H1 (cell line): ENCODE measurements around the gene EIF4E1B. TPM values are rescaled to one million over a fixed set of nuclear protein-coding genes. Genes with fewer than 3 reads are reported as not detected.

Source experiments
- ATF2 ChIP-seq: IDR thresholded peaks from 2 replicates; pipeline ENCODE4 v1.6.1; 2012; ENCODE audit warnings: low read length, inconsistent platforms
- BCL11A ChIP-seq, 2 experiments: IDR thresholded peaks; one replicate each; pipeline ENCODE4 v1.6.1; 2011; ENCODE audit warnings: low read depth in 2 of 2, low read length in 2 of 2, mild to moderate bottlenecking in 2 of 2
- CHD2 ChIP-seq: IDR thresholded peaks from 2 replicates; pipeline ENCODE4 v1.6.1; 2012; ENCODE audit warnings: low read length, improper control_type of control experiment
- MAFK ChIP-seq: IDR thresholded peaks from 2 replicates; pipeline ENCODE4 v1.6.1; 2012; ENCODE audit warnings: low read depth, mild to moderate bottlenecking, improper control_type of control experiment, low read length
- SRF ChIP-seq: IDR thresholded peaks from 2 replicates; pipeline ENCODE4 v1.6.1; 2011; ENCODE audit warnings: mild to moderate bottlenecking, low read depth, low read length, moderate library complexity
- TCF12 ChIP-seq: IDR thresholded peaks from 2 replicates; pipeline ENCODE4 v1.6.1; 2011; ENCODE audit warnings: low read depth, mild to moderate bottlenecking, low read length
- TEAD4 ChIP-seq: IDR thresholded peaks from 2 replicates; pipeline ENCODE4 v1.6.1; 2012; ENCODE audit warnings: low read depth, low read length, inconsistent platforms, mixed read lengths
- polyA plus RNA-seq, 7 experiments: library from polyadenylated mRNA; depleted of rRNA in 3 of 7; stranded (reverse) in 5 of 7; unstranded in 2 of 7; fragments of >200 nt in 5 of 7; fragments of 200-250 nt in 2 of 7; gene quantifications; 1 replicate in 5 of 7; 2 replicates in 1 of 7; 4 replicates in 1 of 7; pipeline versions ENCODE4 v1.2.1 to v1.2.3, GENCODE V29; 2011 to 2013; ENCODE audit warnings: missing spikeins in 2 of 7, mixed read lengths in 2 of 7
- total RNA-seq: library from RNA; stranded (reverse); fragmentation: NEBNext Ultra II Directional; extraction: Animal tissue kit (Norgen Biotek cat#: 25700); gene quantifications from 2 replicates; pipeline ENCODE4 v1.2.1, GENCODE V29; 2021

EIF4E1B gene
- total and polyA plus RNA-seq, 2 of the 8 experiments (the other 6 are each of a cell fraction or from before 2014, with no cell fraction given), result 0.97 to 1.3 TPM

- TF ChIP-seq SRF (no peak), CHD2 (no peak), TCF12 (no peak), ATF2 (no peak), TEAD4 (no peak), MAFK (no peak), BCL11A (IDR thresholded peaks at IDR 0.05; ENCODE audit: low read depth in 2 of 2, low read length in 2 of 2) (no peak)
Observed at GRCh38 chr5:176637556-176637955, 7.1 kb downstream of the EIF4E1B start (continued).
